ENCODE results near the gene DDX41.
"Not testable (repeated sequence)": the region's sequence is repeated elsewhere in the genome, so short reads cannot be mapped to it uniquely, and the experiment has no call there.

The DDX41 gene

GRCh38 chr5:177516601-177517568 lies at the start of gene DDX41:
DDX41 (minus strand) TSS chr5:177516961; CDS start chr5:177516945, 16 bp downstream.
- H3K36me3 ChIP-seq (ENCODE audit: control insufficient read depth in 2 of 2, insufficient read depth in 2 of 2, low read length in 2 of 2): peaks cover 38 to 64% of the 10 kb centered on the region in 2 donors
- peaks cover 11 to 16% of the 10 kb centered on the region in 2 donors for H3K4me1 ChIP-seq (ENCODE audit: control insufficient read depth in 2 of 2, insufficient read depth in 2 of 2, low read length in 2 of 2)
- H3K4me3 ChIP-seq (ENCODE audit: low read length in 2 of 2): peak within 1 kb of the TSS; percentile 92 to 95
- H3K9me3 ChIP-seq (ENCODE audit: control insufficient read depth in 2 of 2, low read length in 2 of 2): no peaks in the 10 kb centered on the region
- peak within 1 kb of the TSS; percentile 75 to 89 for H3K27ac ChIP-seq (ENCODE audit: low read depth in 2 of 2, low read length in 2 of 2)
- peak within 1 kb of the TSS; percentile 83 to 93 for H3K9ac ChIP-seq (ENCODE audit: low read depth in 1 of 2, low read length in 2 of 2)
- H3K27me3 ChIP-seq (ENCODE audit: control insufficient read depth in 2 of 2, insufficient read depth in 2 of 2, low read length in 2 of 2): no peaks in the 10 kb centered on the region

- no peaks in the 10 kb centered on the region for H3K27me3 ChIP-seq (ENCODE audit: control insufficient read depth in 2 of 2, insufficient read depth in 2 of 2, low read length in 2 of 2)
- H3K36me3 ChIP-seq (ENCODE audit: control insufficient read depth in 2 of 2, insufficient read depth in 2 of 2, low read length in 2 of 2): no peaks in the 10 kb centered on the region
- H3K9me3 ChIP-seq (ENCODE audit: control insufficient read depth in 2 of 2, low read length in 2 of 2): no peaks in the 10 kb centered on the region
- H3K9ac ChIP-seq (ENCODE audit: low read depth in 1 of 2, low read length in 2 of 2): no peak overlapping the region
- no peaks in the 10 kb centered on the region for H3K4me1 ChIP-seq (ENCODE audit: control insufficient read depth in 2 of 2, insufficient read depth in 2 of 2, low read length in 2 of 2)
- H3K4me3 ChIP-seq (ENCODE audit: low read length in 2 of 2): no peak overlapping the region
- H3K27ac ChIP-seq (ENCODE audit: low read depth in 2 of 2, low read length in 2 of 2): no peak overlapping the region
Observed at GRCh38 chr5:177565046-177565445, 48.3 kb upstream of the DDX41 start.

GRCh38 chr5:177559446-177559941 lies 42.7 kb upstream of the DDX41 start:
- H3K27me3 ChIP-seq (ENCODE audit: control insufficient read depth in 2 of 2, insufficient read depth in 2 of 2, low read length in 2 of 2); H3K9me3 ChIP-seq (ENCODE audit: control insufficient read depth in 2 of 2, low read length in 2 of 2); H3K4me3 ChIP-seq (ENCODE audit: low read length in 2 of 2); H3K27ac ChIP-seq (ENCODE audit: low read depth in 2 of 2, low read length in 2 of 2); H3K36me3 ChIP-seq (ENCODE audit: control insufficient read depth in 2 of 2, insufficient read depth in 2 of 2, low read length in 2 of 2); H3K9ac ChIP-seq (ENCODE audit: low read depth in 1 of 2, low read length in 2 of 2): not testable (repeated sequence)
- peaks cover 3 to 11% of the 10 kb centered on the region in 2 donors for H3K4me1 ChIP-seq (ENCODE audit: control insufficient read depth in 2 of 2, insufficient read depth in 2 of 2, low read length in 2 of 2)

GRCh38 chr5:177557796-177558195 lies 41.0 kb upstream of the DDX41 start:
- Histone ChIP-seq H3K9me3 (ENCODE audit: control insufficient read depth in 2 of 2, low read length in 2 of 2) (no peaks in the 10 kb centered on the region), H3K27ac (ENCODE audit: low read depth in 2 of 2, low read length in 2 of 2) (no peak overlapping the region), H3K36me3 (ENCODE audit: control insufficient read depth in 2 of 2, insufficient read depth in 2 of 2, low read length in 2 of 2) (no peaks in the 10 kb centered on the region), H3K4me1 (ENCODE audit: control insufficient read depth in 2 of 2, insufficient read depth in 2 of 2, low read length in 2 of 2) (peaks cover 10 to 20% of the 10 kb centered on the region in 2 donors), H3K4me3 (ENCODE audit: low read length in 2 of 2) (no peak overlapping the region), H3K9ac (ENCODE audit: low read depth in 1 of 2, low read length in 2 of 2) (no peak overlapping the region), H3K27me3 (ENCODE audit: control insufficient read depth in 2 of 2, insufficient read depth in 2 of 2, low read length in 2 of 2) (no peaks in the 10 kb centered on the region)

- Histone ChIP-seq H3K4me1 (ENCODE audit: control insufficient read depth in 2 of 2, insufficient read depth in 2 of 2, low read length in 2 of 2) (peaks cover 10 to 22% of the 10 kb centered on the region in 2 donors), H3K9ac (ENCODE audit: low read depth in 1 of 2, low read length in 2 of 2) (no peak overlapping the region), H3K36me3 (ENCODE audit: control insufficient read depth in 2 of 2, insufficient read depth in 2 of 2, low read length in 2 of 2) (no peaks in the 10 kb centered on the region), H3K4me3 (ENCODE audit: low read length in 2 of 2) (no peak overlapping the region), H3K9me3 (ENCODE audit: control insufficient read depth in 2 of 2, low read length in 2 of 2) (no peaks in the 10 kb centered on the region), H3K27me3 (ENCODE audit: control insufficient read depth in 2 of 2, insufficient read depth in 2 of 2, low read length in 2 of 2) (no peaks in the 10 kb centered on the region), H3K27ac (ENCODE audit: low read depth in 2 of 2, low read length in 2 of 2) (no peak overlapping the region)
Observed at GRCh38 chr5:177557041-177557647, 40.4 kb upstream of the DDX41 start.

- Histone ChIP-seq H3K27ac (ENCODE audit: low read depth in 2 of 2, low read length in 2 of 2) (no peak overlapping the region), H3K9ac (ENCODE audit: low read depth in 1 of 2, low read length in 2 of 2) (no peak overlapping the region), H3K36me3 (ENCODE audit: control insufficient read depth in 2 of 2, insufficient read depth in 2 of 2, low read length in 2 of 2) (peaks cover under 1 to 4% of the 10 kb centered on the region in 2 donors), H3K4me1 (ENCODE audit: control insufficient read depth in 2 of 2, insufficient read depth in 2 of 2, low read length in 2 of 2) (peaks cover 10 to 22% of the 10 kb centered on the region in 2 donors), H3K4me3 (ENCODE audit: low read length in 2 of 2) (no peak overlapping the region), H3K27me3 (ENCODE audit: control insufficient read depth in 2 of 2, insufficient read depth in 2 of 2, low read length in 2 of 2) (no peaks in the 10 kb centered on the region), H3K9me3 (ENCODE audit: control insufficient read depth in 2 of 2, low read length in 2 of 2) (no peaks in the 10 kb centered on the region)
Observed at GRCh38 chr5:177555665-177556064, 38.9 kb upstream of the DDX41 start.

- Histone ChIP-seq H3K4me3 (ENCODE audit: low read length in 2 of 2) (peak overlapping the region; percentile 74 to 84), H3K9me3 (ENCODE audit: control insufficient read depth in 2 of 2, low read length in 2 of 2) (no peaks in the 10 kb centered on the region), H3K36me3 (ENCODE audit: control insufficient read depth in 2 of 2, insufficient read depth in 2 of 2, low read length in 2 of 2) (peaks cover 4 to 8% of the 10 kb centered on the region in 2 donors), H3K9ac (ENCODE audit: low read depth in 1 of 2, low read length in 2 of 2) (no peak overlapping the region), H3K4me1 (ENCODE audit: control insufficient read depth in 2 of 2, insufficient read depth in 2 of 2, low read length in 2 of 2) (peaks cover 10 to 22% of the 10 kb centered on the region in 2 donors), H3K27ac (ENCODE audit: low read depth in 2 of 2, low read length in 2 of 2) (no peak overlapping the region), H3K27me3 (ENCODE audit: control insufficient read depth in 2 of 2, insufficient read depth in 2 of 2, low read length in 2 of 2) (no peaks in the 10 kb centered on the region)
Observed at GRCh38 chr5:177555228-177555627, 38.5 kb upstream of the DDX41 start.

GRCh38 chr5:177554474-177555111 lies 37.8 kb upstream of the DDX41 start, which contains the start of gene FAM193B:
FAM193B (minus strand) TSS chr5:177554563; CDS start chr5:177554458, 105 bp downstream.
- Histone ChIP-seq H3K9me3 (ENCODE audit: control insufficient read depth in 2 of 2, low read length in 2 of 2) (no peaks in the 10 kb centered on the region), H3K9ac (ENCODE audit: low read depth in 1 of 2, low read length in 2 of 2) (peak within 1 kb of the TSS; percentile 63 to 78), H3K4me3 (ENCODE audit: low read length in 2 of 2) (peak within 1 kb of the TSS; percentile 76 to 84), H3K27ac (ENCODE audit: low read depth in 2 of 2, low read length in 2 of 2) (peak within 1 kb of the TSS; percentile 54 to 71), H3K27me3 (ENCODE audit: control insufficient read depth in 2 of 2, insufficient read depth in 2 of 2, low read length in 2 of 2) (no peaks in the 10 kb centered on the region), H3K4me1 (ENCODE audit: control insufficient read depth in 2 of 2, insufficient read depth in 2 of 2, low read length in 2 of 2) (peaks cover 10 to 22% of the 10 kb centered on the region in 2 donors), H3K36me3 (ENCODE audit: control insufficient read depth in 2 of 2, insufficient read depth in 2 of 2, low read length in 2 of 2) (peaks cover 4 to 10% of the 10 kb centered on the region in 2 donors)

GRCh38 chr5:177553671-177554429 lies 37.1 kb upstream of the DDX41 start:
- peaks cover 10 to 22% of the 10 kb centered on the region in 2 donors for H3K4me1 ChIP-seq (ENCODE audit: control insufficient read depth in 2 of 2, insufficient read depth in 2 of 2, low read length in 2 of 2)
- peak overlapping the region; percentile 54 to 71 for H3K27ac ChIP-seq (ENCODE audit: low read depth in 2 of 2, low read length in 2 of 2)
- H3K4me3 ChIP-seq (ENCODE audit: low read length in 2 of 2): peak overlapping the region; percentile 76 to 84
- no peaks in the 10 kb centered on the region for H3K27me3 ChIP-seq (ENCODE audit: control insufficient read depth in 2 of 2, insufficient read depth in 2 of 2, low read length in 2 of 2)
- no peaks in the 10 kb centered on the region for H3K9me3 ChIP-seq (ENCODE audit: control insufficient read depth in 2 of 2, low read length in 2 of 2)
- peaks cover 4 to 12% of the 10 kb centered on the region in 2 donors for H3K36me3 ChIP-seq (ENCODE audit: control insufficient read depth in 2 of 2, insufficient read depth in 2 of 2, low read length in 2 of 2)
- peak overlapping the region; percentile 63 to 78 for H3K9ac ChIP-seq (ENCODE audit: low read depth in 1 of 2, low read length in 2 of 2)

All from mucosa of rectum (tissue), 2 donors.